HEK293 (cell line): ENCODE data around the gene ZBTB20.

ENCODE experiments used
- CTCF ChIA-PET: fragments of 350-600 bp; formaldehyde crosslinking; extraction: SDS; loops from one replicate; lab custom pipeline; 2021; ENCODE audit warnings: antibody characterized with exemption; lab: Yijun Ruan, JAX
- POLR2A ChIA-PET: fragments of 300-600 bp; formaldehyde crosslinking; extraction: SDS; loops from one replicate; lab custom pipeline; 2020; ENCODE audit warnings: antibody characterized with exemption, inconsistent platforms; lab: Yijun Ruan, JAX
- H3K27ac ChIP-seq: fragments of 200-500 bp; sonication (Bioruptor generic); 2 replicates; pipeline ENCODE4 v1.5.1; 2014; ENCODE audit warnings: low read depth, low read length, control low read depth, inconsistent platforms; ENCODE audit errors: extremely low read depth
- H3K36me3 ChIP-seq, 2 experiments: fragments of 200-500 bp in 1 of 2; sonication (Bioruptor generic) in 1 of 2; 1 replicate in 1 of 2; 2 replicates in 1 of 2; pipeline ENCODE4 v1.5.1; 2014 to 2017; ENCODE audit warnings: inconsistent platforms in 2 of 2, low read length in 2 of 2; ENCODE audit not compliant: control insufficient read depth in 2 of 2, insufficient read depth in 1 of 2
- H3K4me1 ChIP-seq: fragments of 200-500 bp; sonication (Bioruptor generic); 2 replicates; pipeline ENCODE4 v1.5.1; 2014; ENCODE audit warnings: mild to moderate bottlenecking, low read length, inconsistent platforms; ENCODE audit not compliant: control insufficient read depth, insufficient read depth
- H3K4me3 ChIP-seq: 2 replicates; pipeline ENCODE4 v1.5.1; 2011; ENCODE audit warnings: low read depth, mild to moderate bottlenecking, control low read depth, low read length, moderate library complexity
- H3K9me3 ChIP-seq: fragments of 200-500 bp; sonication (Bioruptor generic); 2 replicates; pipeline ENCODE4 v1.5.1; 2014; ENCODE audit warnings: low read depth, low read length, inconsistent platforms; ENCODE audit not compliant: control insufficient read depth, insufficient read depth
- BCL11B ChIP-seq: fragments of 450-650 bp; formaldehyde crosslinking; IDR thresholded peaks from 2 replicates; pipeline ENCODE4 v1.5.1; 2016; ENCODE audit warnings: low read depth, missing biosample characterization, missing genetic modification characterization
- GLI2 ChIP-seq: fragments of 450-650 bp; formaldehyde crosslinking; IDR thresholded peaks from 2 replicates; pipeline ENCODE4; 2017; ENCODE audit warnings: missing biosample characterization, missing genetic modification characterization, low read depth, borderline replicate concordance
- MEIS1 ChIP-seq: sonication (generic); formaldehyde crosslinking; IDR thresholded peaks from 2 replicates; pipeline ENCODE4 v1.8.1; 2022; ENCODE audit warnings: missing genetic modification reagents, mild to moderate bottlenecking, borderline replicate concordance
- OVOL3 ChIP-seq: fragments of 450-650 bp; formaldehyde crosslinking; IDR thresholded peaks from 2 replicates; pipeline ENCODE4 v1.5.1; 2016; ENCODE audit warnings: missing biosample characterization, missing genetic modification characterization
- PRDM1 ChIP-seq: fragments of 450-650 bp; formaldehyde crosslinking; IDR thresholded peaks from 2 replicates; pipeline ENCODE4; 2016; ENCODE audit warnings: missing biosample characterization, missing genetic modification characterization
- RBAK ChIP-seq: fragments of 450-650 bp; formaldehyde crosslinking; IDR thresholded peaks from 2 replicates; pipeline ENCODE4 v1.5.1; 2016; ENCODE audit warnings: missing biosample characterization, missing genetic modification characterization
- REST ChIP-seq: fragments of 450-650 bp; formaldehyde crosslinking; IDR thresholded peaks from 2 replicates; pipeline ENCODE4 v1.5.1; 2016; ENCODE audit warnings: missing biosample characterization, missing genetic modification characterization
- YY1 ChIP-seq: fragments of 450-650 bp; formaldehyde crosslinking; IDR thresholded peaks from 2 replicates; pipeline ENCODE4 v1.5.1; 2018; ENCODE audit warnings: missing biosample characterization, missing genetic modification characterization
- ZBTB1 ChIP-seq: fragments of 450-650 bp; formaldehyde crosslinking; IDR thresholded peaks from 2 replicates; pipeline ENCODE4 v1.5.1; 2016; ENCODE audit warnings: missing biosample characterization, missing genetic modification characterization
- ZEB2 ChIP-seq: fragments of 450-650 bp; formaldehyde crosslinking; IDR thresholded peaks from 2 replicates; pipeline ENCODE4 v1.5.1; 2016; ENCODE audit warnings: missing biosample characterization, missing genetic modification characterization
- ZNF214 ChIP-seq: fragments of 450-650 bp; formaldehyde crosslinking; IDR thresholded peaks from 2 replicates; pipeline ENCODE4 v1.5.1; 2017; ENCODE audit warnings: missing biosample characterization, mild to moderate bottlenecking, missing genetic modification characterization, borderline replicate concordance
- ZNF48 ChIP-seq: fragments of 450-650 bp; formaldehyde crosslinking; IDR thresholded peaks from 2 replicates; pipeline ENCODE4 v1.5.1; 2016; ENCODE audit warnings: missing biosample characterization, missing genetic modification characterization
- ZNF624 ChIP-seq: fragments of 450-650 bp; formaldehyde crosslinking; IDR thresholded peaks from 2 replicates; pipeline ENCODE4 v1.5.1; 2017; ENCODE audit warnings: missing biosample characterization, missing genetic modification characterization
- ZNF664 ChIP-seq: fragments of 450-650 bp; formaldehyde crosslinking; IDR thresholded peaks from 2 replicates; pipeline ENCODE4 v1.5.1; 2016; ENCODE audit warnings: missing biosample characterization, missing genetic modification characterization
- ZNF785 ChIP-seq: fragments of 450-650 bp; formaldehyde crosslinking; IDR thresholded peaks from 2 replicates; pipeline ENCODE4 v1.5.1; 2016; ENCODE audit warnings: missing biosample characterization, missing genetic modification characterization
- ZSCAN23 ChIP-seq: fragments of 450-650 bp; formaldehyde crosslinking; IDR thresholded peaks from 2 replicates; pipeline ENCODE4 v1.5.1; 2016; ENCODE audit warnings: missing biosample characterization, missing genetic modification characterization
- TF ChIP-seq, protein P1 (sequence below): fragments of 450-650 bp; formaldehyde crosslinking; IDR thresholded peaks from 2 replicates; pipeline ENCODE4 v1.5.1; 2017; ENCODE audit warnings: missing biosample characterization, mild to moderate bottlenecking, missing genetic modification characterization, moderate library complexity
- TF ChIP-seq, protein P2 (sequence below): fragments of 450-650 bp; formaldehyde crosslinking; IDR thresholded peaks from 2 replicates; pipeline ENCODE4 v1.5.1; 2017; ENCODE audit warnings: missing biosample characterization, missing genetic modification characterization
- TF ChIP-seq, protein P3 (sequence below): fragments of 450-650 bp; formaldehyde crosslinking; IDR thresholded peaks from 2 replicates; pipeline ENCODE4 v1.5.1; 2017; ENCODE audit warnings: missing biosample characterization, missing genetic modification characterization
- TF ChIP-seq, protein P4 (sequence below): fragments of 450-650 bp; IDR thresholded peaks from 2 replicates; pipeline ENCODE4 v1.5.1; 2018; ENCODE audit warnings: missing biosample characterization, missing genetic modification characterization

Gene ZBTB20

DNA sequence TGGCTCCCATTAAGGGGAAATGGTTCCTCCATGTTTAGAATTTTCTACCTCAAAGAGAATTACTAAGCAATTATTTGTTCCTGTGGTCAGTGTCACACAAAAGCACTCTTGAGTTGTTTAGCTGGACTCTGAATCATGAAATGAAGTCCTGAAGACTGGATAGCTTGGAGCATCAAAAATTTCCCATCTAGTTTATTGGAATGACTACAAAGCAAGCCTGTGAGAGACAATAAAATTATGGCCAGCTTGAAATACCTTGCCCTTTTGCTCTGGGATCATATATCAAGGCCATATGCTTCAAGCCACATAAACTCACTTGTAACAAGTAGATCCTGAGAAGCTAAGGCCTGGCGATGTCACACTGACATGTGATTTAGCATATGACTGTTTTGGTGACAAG is 561.0 kb downstream of the ZBTB20 start:
- no peak for TF ChIP-seq PRDM1 (tag by site-specific recombination)
- TF ChIP-seq ZNF785 (tag by site-specific recombination): no peak
- TF ChIP-seq ZSCAN23: no peak
- TF ChIP-seq BCL11B (tag by site-specific recombination): no peak
- no peak for TF ChIP-seq RBAK (tag by site-specific recombination)
- TF ChIP-seq OVOL3 (tag by site-specific recombination): no peak
- TF ChIP-seq ZNF48 (tag by site-specific recombination): no peak
- no peak for TF ChIP-seq GLI2 (tag by site-specific recombination)
- no peak for TF ChIP-seq ZBTB1
- TF ChIP-seq, protein P1, sequence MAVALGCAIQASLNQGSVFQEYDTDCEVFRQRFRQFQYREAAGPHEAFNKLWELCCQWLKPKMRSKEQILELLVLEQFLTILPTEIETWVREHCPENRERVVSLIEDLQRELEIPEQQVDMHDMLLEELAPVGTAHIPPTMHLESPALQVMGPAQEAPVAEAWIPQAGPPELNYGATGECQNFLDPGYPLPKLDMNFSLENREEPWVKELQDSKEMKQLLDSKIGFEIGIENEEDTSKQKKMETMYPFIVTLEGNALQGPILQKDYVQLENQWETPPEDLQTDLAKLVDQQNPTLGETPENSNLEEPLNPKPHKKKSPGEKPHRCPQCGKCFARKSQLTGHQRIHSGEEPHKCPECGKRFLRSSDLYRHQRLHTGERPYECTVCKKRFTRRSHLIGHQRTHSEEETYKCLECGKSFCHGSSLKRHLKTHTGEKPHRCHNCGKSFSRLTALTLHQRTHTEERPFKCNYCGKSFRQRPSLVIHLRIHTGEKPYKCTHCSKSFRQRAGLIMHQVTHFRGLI (tag by site-specific recombination): no peak
- no peak for TF ChIP-seq ZNF214
- TF ChIP-seq, protein P2, sequence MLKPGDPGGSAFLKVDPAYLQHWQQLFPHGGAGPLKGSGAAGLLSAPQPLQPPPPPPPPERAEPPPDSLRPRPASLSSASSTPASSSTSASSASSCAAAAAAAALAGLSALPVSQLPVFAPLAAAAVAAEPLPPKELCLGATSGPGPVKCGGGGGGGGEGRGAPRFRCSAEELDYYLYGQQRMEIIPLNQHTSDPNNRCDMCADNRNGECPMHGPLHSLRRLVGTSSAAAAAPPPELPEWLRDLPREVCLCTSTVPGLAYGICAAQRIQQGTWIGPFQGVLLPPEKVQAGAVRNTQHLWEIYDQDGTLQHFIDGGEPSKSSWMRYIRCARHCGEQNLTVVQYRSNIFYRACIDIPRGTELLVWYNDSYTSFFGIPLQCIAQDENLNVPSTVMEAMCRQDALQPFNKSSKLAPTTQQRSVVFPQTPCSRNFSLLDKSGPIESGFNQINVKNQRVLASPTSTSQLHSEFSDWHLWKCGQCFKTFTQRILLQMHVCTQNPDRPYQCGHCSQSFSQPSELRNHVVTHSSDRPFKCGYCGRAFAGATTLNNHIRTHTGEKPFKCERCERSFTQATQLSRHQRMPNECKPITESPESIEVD: no peak
- no peak for TF ChIP-seq ZNF624 (tag by site-specific recombination)
- no peak for TF ChIP-seq ZEB2 (tag by site-specific recombination)
- Histone ChIP-seq H3K9me3 (no peaks in the 10 kb centered on the region), H3K27ac (no peak overlapping the region), H3K4me3 (no peak overlapping the region), H3K4me1 (no peaks in the 10 kb centered on the region), H3K36me3 (no peaks in the 10 kb centered on the region)
- CTCF ChIA-PET: interaction anchor here (0.8 kb wide), 1 partner anchor 24 kb away, joined by 3 read pairs; no protein-coding TSS in a partner anchor
- POLR2A ChIA-PET: no interaction called here

GRCh38 chr3:114585687-114586086 is 561.4 kb downstream of the ZBTB20 start:
- H3K4me1 ChIP-seq: no peaks in the 10 kb centered on the region
- ChIA-PET POLR2A (no interaction called here), CTCF (interaction anchor here (0.8 kb wide), 1 partner anchor 23 kb away, joined by 3 read pairs; no protein-coding TSS in a partner anchor)
- no peak overlapping the region for H3K27ac ChIP-seq
- H3K36me3 ChIP-seq: no peaks in the 10 kb centered on the region
- no peak overlapping the region for H3K4me3 ChIP-seq
- TF ChIP-seq YY1 (tag by site-specific recombination) (no peak), MEIS1 (CRISPR knock-in tag) (no peak), REST (tag by site-specific recombination) (no peak), ZNF664 (tag by site-specific recombination) (no peak)
- TF ChIP-seq, protein P3, sequence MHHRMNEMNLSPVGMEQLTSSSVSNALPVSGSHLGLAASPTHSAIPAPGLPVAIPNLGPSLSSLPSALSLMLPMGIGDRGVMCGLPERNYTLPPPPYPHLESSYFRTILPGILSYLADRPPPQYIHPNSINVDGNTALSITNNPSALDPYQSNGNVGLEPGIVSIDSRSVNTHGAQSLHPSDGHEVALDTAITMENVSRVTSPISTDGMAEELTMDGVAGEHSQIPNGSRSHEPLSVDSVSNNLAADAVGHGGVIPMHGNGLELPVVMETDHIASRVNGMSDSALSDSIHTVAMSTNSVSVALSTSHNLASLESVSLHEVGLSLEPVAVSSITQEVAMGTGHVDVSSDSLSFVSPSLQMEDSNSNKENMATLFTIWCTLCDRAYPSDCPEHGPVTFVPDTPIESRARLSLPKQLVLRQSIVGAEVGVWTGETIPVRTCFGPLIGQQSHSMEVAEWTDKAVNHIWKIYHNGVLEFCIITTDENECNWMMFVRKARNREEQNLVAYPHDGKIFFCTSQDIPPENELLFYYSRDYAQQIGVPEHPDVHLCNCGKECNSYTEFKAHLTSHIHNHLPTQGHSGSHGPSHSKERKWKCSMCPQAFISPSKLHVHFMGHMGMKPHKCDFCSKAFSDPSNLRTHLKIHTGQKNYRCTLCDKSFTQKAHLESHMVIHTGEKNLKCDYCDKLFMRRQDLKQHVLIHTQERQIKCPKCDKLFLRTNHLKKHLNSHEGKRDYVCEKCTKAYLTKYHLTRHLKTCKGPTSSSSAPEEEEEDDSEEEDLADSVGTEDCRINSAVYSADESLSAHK (tag by site-specific recombination): no peak
- TF ChIP-seq, protein P4, sequence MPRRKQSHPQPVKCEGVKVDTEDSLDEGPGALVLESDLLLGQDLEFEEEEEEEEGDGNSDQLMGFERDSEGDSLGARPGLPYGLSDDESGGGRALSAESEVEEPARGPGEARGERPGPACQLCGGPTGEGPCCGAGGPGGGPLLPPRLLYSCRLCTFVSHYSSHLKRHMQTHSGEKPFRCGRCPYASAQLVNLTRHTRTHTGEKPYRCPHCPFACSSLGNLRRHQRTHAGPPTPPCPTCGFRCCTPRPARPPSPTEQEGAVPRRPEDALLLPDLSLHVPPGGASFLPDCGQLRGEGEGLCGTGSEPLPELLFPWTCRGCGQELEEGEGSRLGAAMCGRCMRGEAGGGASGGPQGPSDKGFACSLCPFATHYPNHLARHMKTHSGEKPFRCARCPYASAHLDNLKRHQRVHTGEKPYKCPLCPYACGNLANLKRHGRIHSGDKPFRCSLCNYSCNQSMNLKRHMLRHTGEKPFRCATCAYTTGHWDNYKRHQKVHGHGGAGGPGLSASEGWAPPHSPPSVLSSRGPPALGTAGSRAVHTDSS (tag by site-specific recombination): no peak
- no peaks in the 10 kb centered on the region for H3K9me3 ChIP-seq
